Suprapubic skin (tissue), 4 donors: ENCODE measurements around the gene SDR39U1. TPM values are rescaled to one million over a fixed set of nuclear protein-coding genes. Genes with fewer than 3 reads are reported as not detected.
"Not testable (repeated sequence)": the region's sequence is repeated elsewhere in the genome, so short reads cannot be mapped to it uniquely, and the experiment has no call there.

ENCODE experiments used
- DNase-seq, 2 donors: peaks; one replicate each; pipeline ENCODE4 v3.0.0-alpha.2; 2019; ENCODE audit warnings: low spot score in 2 of 2
- H3K27ac ChIP-seq: fragments of 200-600 bp; sonication (generic); one replicate; pipeline ENCODE4 v1.5.1; 2019
- H3K27me3 ChIP-seq: fragments of 200-600 bp; sonication (generic); one replicate; pipeline ENCODE4 v1.5.1; 2019
- H3K36me3 ChIP-seq: fragments of 200-600 bp; sonication (generic); one replicate; pipeline ENCODE4 v1.5.1; 2019
- H3K4me1 ChIP-seq: fragments of 200-600 bp; sonication (generic); one replicate; pipeline ENCODE4 v1.5.1; 2019
- H3K4me3 ChIP-seq: fragments of 200-600 bp; sonication (generic); one replicate; pipeline ENCODE4 v1.5.1; 2019; ENCODE audit warnings: mild to moderate bottlenecking
- H3K9me3 ChIP-seq: fragments of 200-600 bp; sonication (generic); one replicate; pipeline ENCODE4 v1.5.1; 2019
- EP300 ChIP-seq: sonication (generic); formaldehyde crosslinking; IDR thresholded peaks from one replicate; pipeline ENCODE4 v1.6.1; 2017; ENCODE audit warnings: antibody characterized with exemption
- POLR2A ChIP-seq, 2 donors: fragments of 450-650 bp; IDR thresholded peaks; one replicate each; pipeline ENCODE4 v1.6.1; 2017; ENCODE audit warnings: antibody characterized with exemption in 2 of 2, mild to moderate bottlenecking in 2 of 2, moderate library complexity in 2 of 2
- POLR2AphosphoS5 ChIP-seq, 3 donors: sonication (generic); formaldehyde crosslinking; IDR thresholded peaks; one replicate each; pipeline ENCODE4 v1.6.1; 2017; ENCODE audit warnings: antibody characterized with exemption in 3 of 3
- WGBS: methylation state at CpG from one replicate; pipeline ENCODE4 v1.1.5; 2018; 5-methylcytosine and 5-hydroxymethylcytosine counted together
- total RNA-seq, 4 donors: library from RNA; depleted of rRNA; stranded (reverse); fragments of >200 nt; gene quantifications; one replicate each; pipeline ENCODE4 v1.1.0, GENCODE V29; 2016
- TF ChIP-seq, protein P1 (sequence below), 2 donors: fragments of 200-600 bp in 1 of 2; fragments of 450-650 bp in 1 of 2; sonication (generic) in 1 of 2; IDR thresholded peaks; one replicate each; pipeline ENCODE4 v1.5.1; 2016 to 2019; ENCODE audit warnings: antibody characterized with exemption in 2 of 2, mild to moderate bottlenecking in 1 of 2, moderate library complexity in 1 of 2

The SDR39U1 gene
- total RNA-seq, 4 donors from 2014 or later = 30.1 to 82.3 (median 38.6) TPM

- no peaks in the 10 kb centered on the region for H3K9me3 ChIP-seq
- H3K4me3 ChIP-seq = no peak overlapping the region
- no peak for DNase-seq
- no peaks in the 10 kb centered on the region for H3K4me1 ChIP-seq
- H3K27me3 ChIP-seq = no peaks in the 10 kb centered on the region
- H3K27ac ChIP-seq = no peak overlapping the region
- 88% methylated on average over 4 of the region's 4 CpGs for WGBS
- TF ChIP-seq POLR2A (IDR thresholded peaks at IDR 0.05) = no peak
- TF ChIP-seq EP300 = no peak
- no peak for TF ChIP-seq POLR2AphosphoS5 (IDR thresholded peaks at IDR 0.05)
- TF ChIP-seq, protein P1, sequence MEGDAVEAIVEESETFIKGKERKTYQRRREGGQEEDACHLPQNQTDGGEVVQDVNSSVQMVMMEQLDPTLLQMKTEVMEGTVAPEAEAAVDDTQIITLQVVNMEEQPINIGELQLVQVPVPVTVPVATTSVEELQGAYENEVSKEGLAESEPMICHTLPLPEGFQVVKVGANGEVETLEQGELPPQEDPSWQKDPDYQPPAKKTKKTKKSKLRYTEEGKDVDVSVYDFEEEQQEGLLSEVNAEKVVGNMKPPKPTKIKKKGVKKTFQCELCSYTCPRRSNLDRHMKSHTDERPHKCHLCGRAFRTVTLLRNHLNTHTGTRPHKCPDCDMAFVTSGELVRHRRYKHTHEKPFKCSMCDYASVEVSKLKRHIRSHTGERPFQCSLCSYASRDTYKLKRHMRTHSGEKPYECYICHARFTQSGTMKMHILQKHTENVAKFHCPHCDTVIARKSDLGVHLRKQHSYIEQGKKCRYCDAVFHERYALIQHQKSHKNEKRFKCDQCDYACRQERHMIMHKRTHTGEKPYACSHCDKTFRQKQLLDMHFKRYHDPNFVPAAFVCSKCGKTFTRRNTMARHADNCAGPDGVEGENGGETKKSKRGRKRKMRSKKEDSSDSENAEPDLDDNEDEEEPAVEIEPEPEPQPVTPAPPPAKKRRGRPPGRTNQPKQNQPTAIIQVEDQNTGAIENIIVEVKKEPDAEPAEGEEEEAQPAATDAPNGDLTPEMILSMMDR (IDR thresholded peaks at IDR 0.05) = no peak
- H3K36me3 ChIP-seq = no peaks in the 10 kb centered on the region
Measured at GRCh38 chr14:24475261-24475660, 32.7 kb upstream of the SDR39U1 start.

- WGBS = no CpG with 5 or more reads among the region's 12 CpGs
- H3K4me3 ChIP-seq = no peak overlapping the region
- no peaks in the 10 kb centered on the region for H3K36me3 ChIP-seq
- no peaks in the 10 kb centered on the region for H3K9me3 ChIP-seq
- DNase-seq = no peak
- H3K27ac ChIP-seq = no peak overlapping the region
- no peaks in the 10 kb centered on the region for H3K27me3 ChIP-seq
- no peak for TF ChIP-seq EP300
- TF ChIP-seq, protein P1 (IDR thresholded peaks at IDR 0.05) = no peak
- TF ChIP-seq POLR2AphosphoS5 (IDR thresholded peaks at IDR 0.05) = no peak
- no peak for TF ChIP-seq POLR2A (IDR thresholded peaks at IDR 0.05)
- H3K4me1 ChIP-seq = no peaks in the 10 kb centered on the region
Measured at GRCh38 chr14:24473211-24473610, 30.6 kb upstream of the SDR39U1 start.

GRCh38 chr14:24470450-24470849 is 27.9 kb upstream of the SDR39U1 start:
- not testable (repeated sequence) for DNase-seq, H3K9me3 ChIP-seq, H3K4me3 ChIP-seq, H3K4me1 ChIP-seq, H3K27ac ChIP-seq, H3K36me3 ChIP-seq, H3K27me3 ChIP-seq
- WGBS = 89% methylated on average over 2 of the region's 2 CpGs

- WGBS = 88% methylated on average over 3 of the region's 3 CpGs
- Histone ChIP-seq H3K4me1 (no peaks in the 10 kb centered on the region), H3K36me3 (no peaks in the 10 kb centered on the region), H3K9me3 (no peaks in the 10 kb centered on the region), H3K27me3 (no peaks in the 10 kb centered on the region), H3K4me3 (no peak overlapping the region), H3K27ac (no peak overlapping the region)
- no peak for TF ChIP-seq EP300
- TF ChIP-seq POLR2AphosphoS5 (IDR thresholded peaks at IDR 0.05) = no peak
- TF ChIP-seq, protein P1 (IDR thresholded peaks at IDR 0.05) = no peak
- no peak for TF ChIP-seq POLR2A (IDR thresholded peaks at IDR 0.05)
- no peak for DNase-seq
Measured at GRCh38 chr14:24465805-24466204, 23.2 kb upstream of the SDR39U1 start.

GRCh38 chr14:24465368-24465767 is 22.8 kb upstream of the SDR39U1 start:
- 92% methylated on average over 3 of the region's 3 CpGs for WGBS
- no peak for DNase-seq
- Histone ChIP-seq H3K9me3 (no peaks in the 10 kb centered on the region), H3K36me3 (no peaks in the 10 kb centered on the region), H3K27ac (no peak overlapping the region), H3K27me3 (no peaks in the 10 kb centered on the region), H3K4me3 (no peak overlapping the region), H3K4me1 (no peaks in the 10 kb centered on the region)
- TF ChIP-seq, protein P1 (IDR thresholded peaks at IDR 0.05) = no peak
- TF ChIP-seq EP300 (no peak), POLR2AphosphoS5 (IDR thresholded peaks at IDR 0.05) (no peak), POLR2A (IDR thresholded peaks at IDR 0.05) (no peak)
